ENCODE measurements around the gene ZCCHC14. TPM values are rescaled to one million over a fixed set of nuclear protein-coding genes. Genes with fewer than 3 reads are reported as not detected.

ZCCHC14 gene
- total and polyA plus RNA-seq, 10 of the 15 experiments (the other 5 are each of a cell fraction or from before 2014, with no cell fraction given) = 0.02 to 0.26 (median 0.05) TPM; not detected in 3

DNA sequence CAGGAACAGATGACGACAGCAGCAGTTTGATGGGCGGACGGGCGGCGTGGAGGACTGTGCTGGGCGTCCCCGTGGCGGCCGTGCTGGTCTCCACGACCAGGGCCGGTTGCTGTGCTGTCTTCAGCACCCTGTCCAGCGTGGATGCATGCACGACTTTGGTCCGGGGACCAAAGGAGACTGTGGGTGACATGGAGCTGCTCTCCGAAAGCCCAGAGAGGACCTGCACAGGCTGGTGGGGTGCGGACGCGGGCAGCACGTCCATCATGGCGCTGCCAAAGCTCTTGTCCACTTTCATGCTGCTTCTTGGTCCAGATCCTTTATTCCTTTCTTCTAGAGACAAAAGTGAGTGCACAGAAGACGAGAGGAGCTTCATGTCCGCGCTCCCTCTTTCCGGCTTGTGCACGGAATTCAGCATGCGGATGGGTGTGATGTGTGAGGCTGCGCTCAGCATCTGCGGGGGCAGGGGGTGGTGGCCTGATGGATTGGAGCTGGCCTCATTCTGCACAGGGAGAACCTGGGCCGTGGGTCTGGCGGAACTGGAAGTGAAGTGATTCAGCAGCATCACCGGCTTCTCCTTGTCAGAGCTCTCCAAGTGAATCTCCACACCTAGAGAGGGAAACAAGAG is 80.3 kb downstream of the ZCCHC14 start:
- Histone ChIP-seq H3K4me3 (no peak overlapping the region), H3K79me2 (ENCODE audit: control insufficient read depth, insufficient read depth, low read length) (no peaks in the 10 kb centered on the region), H3K9ac (ENCODE audit: control insufficient read depth, insufficient read depth, low read length) (no peak overlapping the region), H3K4me1 (ENCODE audit: control insufficient read depth, insufficient read depth, low read length) (peaks cover 9% of the 10 kb centered on the region), H3K27ac (ENCODE audit: control insufficient read depth, insufficient read depth) (no peak overlapping the region), H3K27me3 (replicated peaks in 1 of 2; ENCODE audit: control insufficient read depth in 2 of 2, insufficient read depth in 2 of 2, low read length in 1 of 2) (peaks cover 0 to 5% of the 10 kb centered on the region in 2 experiments; a peak in 1 of 4 replicates), H3K36me3 (ENCODE audit: control insufficient read depth in 2 of 2, insufficient read depth in 2 of 2, low read length in 1 of 2) (no peaks in the 10 kb centered on the region), H3K9me3 (replicated peaks; ENCODE audit: control insufficient read depth, insufficient read depth, low read length) (no peaks in the 10 kb centered on the region; the same call in 2 of the 3 replicates), H3K4me2 (ENCODE audit: control insufficient read depth, insufficient read depth) (no peak overlapping the region), H4K20me1 (ENCODE audit: control insufficient read depth, insufficient read depth) (no peaks in the 10 kb centered on the region; the same call in none of the 2 replicates), H2AFZ (ENCODE audit: control insufficient read depth, low read depth, low read length) (no peak overlapping the region)
- intact Hi-C loops (cut with micrococcal nuclease; ENCODE audit: unreplicated experiment) (no loop called here), in situ Hi-C loops (cut with MboI) (no loop called here)
- ChIA-PET SMC1A (ENCODE audit: uncharacterized antibody, unreplicated experiment) (no interaction called here), RAD21 (ENCODE audit: unreplicated experiment) (no interaction called here), POLR2A (no interaction called here), CTCF (interaction anchor here (1.0 kb wide), 1 partner anchor 18 kb away, joined by 3 read pairs; no protein-coding TSS in a partner anchor)
- FAIRE-seq (no peak), ATAC-seq (no peak), DNase-seq (ENCODE audit: low read depth, low spot score) (no peak)
- no TSS peak for BruUV-seq (replicated peaks)
- TF ChIP-seq SMAD1 (IDR thresholded peaks at IDR 0.05; ENCODE audit: low read depth, partially characterized antibody) (no peak), ZNF274 (IDR thresholded peaks at IDR 0.05; ENCODE audit: insufficient read depth, insufficient read length) (no peak), RBBP5 (conservative IDR thresholded peaks at IDR 0.05) (no peak), BCL11A (IDR thresholded peaks at IDR 0.05; ENCODE audit: low read depth, low read length) (no peak), SMARCA5 (IDR thresholded peaks at IDR 0.05) (no peak), TARDBP (IDR thresholded peaks at IDR 0.05; ENCODE audit: borderline replicate concordance) (no peak), MYC (IDR thresholded peaks at IDR 0.05; ENCODE audit: insufficient read depth, insufficient read length, insufficient replicate concordance, low read length, severe bottlenecking) (no peak), CREB1 (IDR thresholded peaks at IDR 0.05; ENCODE audit: low read depth) (no peak), STAT3 (IDR thresholded peaks at IDR 0.05; ENCODE audit: low read depth, low read length) (no peak), YY1 (IDR thresholded peaks at IDR 0.05; ENCODE audit: low read depth, low read length) (no peak), FOS (IDR thresholded peaks at IDR 0.05; ENCODE audit: borderline replicate concordance, extremely low read depth, insufficient read length) (no peak), BHLHE40 (IDR thresholded peaks at IDR 0.05; ENCODE audit: borderline replicate concordance in 1 of 2, low read depth in 2 of 2, low read length in 1 of 2) (no peak), SUPT20H (IDR thresholded peaks at IDR 0.05; ENCODE audit: borderline replicate concordance, control insufficient read depth, low read depth, low read length) (no peak), NR2F1 (conservative IDR thresholded peaks at IDR 0.05) (no peak), CHD2 (IDR thresholded peaks at IDR 0.05; ENCODE audit: borderline replicate concordance, low read depth, low read length) (no peak)
- TF ChIP-seq, protein P1, sequence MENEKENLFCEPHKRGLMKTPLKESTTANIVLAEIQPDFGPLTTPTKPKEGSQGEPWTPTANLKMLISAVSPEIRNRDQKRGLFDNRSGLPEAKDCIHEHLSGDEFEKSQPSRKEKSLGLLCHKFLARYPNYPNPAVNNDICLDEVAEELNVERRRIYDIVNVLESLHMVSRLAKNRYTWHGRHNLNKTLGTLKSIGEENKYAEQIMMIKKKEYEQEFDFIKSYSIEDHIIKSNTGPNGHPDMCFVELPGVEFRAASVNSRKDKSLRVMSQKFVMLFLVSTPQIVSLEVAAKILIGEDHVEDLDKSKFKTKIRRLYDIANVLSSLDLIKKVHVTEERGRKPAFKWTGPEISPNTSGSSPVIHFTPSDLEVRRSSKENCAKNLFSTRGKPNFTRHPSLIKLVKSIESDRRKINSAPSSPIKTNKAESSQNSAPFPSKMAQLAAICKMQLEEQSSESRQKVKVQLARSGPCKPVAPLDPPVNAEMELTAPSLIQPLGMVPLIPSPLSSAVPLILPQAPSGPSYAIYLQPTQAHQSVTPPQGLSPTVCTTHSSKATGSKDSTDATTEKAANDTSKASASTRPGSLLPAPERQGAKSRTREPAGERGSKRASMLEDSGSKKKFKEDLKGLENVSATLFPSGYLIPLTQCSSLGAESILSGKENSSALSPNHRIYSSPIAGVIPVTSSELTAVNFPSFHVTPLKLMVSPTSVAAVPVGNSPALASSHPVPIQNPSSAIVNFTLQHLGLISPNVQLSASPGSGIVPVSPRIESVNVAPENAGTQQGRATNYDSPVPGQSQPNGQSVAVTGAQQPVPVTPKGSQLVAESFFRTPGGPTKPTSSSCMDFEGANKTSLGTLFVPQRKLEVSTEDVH (IDR thresholded peaks at IDR 0.05; ENCODE audit: low read depth, partially characterized antibody) = no peak
- TF ChIP-seq, protein P2, sequence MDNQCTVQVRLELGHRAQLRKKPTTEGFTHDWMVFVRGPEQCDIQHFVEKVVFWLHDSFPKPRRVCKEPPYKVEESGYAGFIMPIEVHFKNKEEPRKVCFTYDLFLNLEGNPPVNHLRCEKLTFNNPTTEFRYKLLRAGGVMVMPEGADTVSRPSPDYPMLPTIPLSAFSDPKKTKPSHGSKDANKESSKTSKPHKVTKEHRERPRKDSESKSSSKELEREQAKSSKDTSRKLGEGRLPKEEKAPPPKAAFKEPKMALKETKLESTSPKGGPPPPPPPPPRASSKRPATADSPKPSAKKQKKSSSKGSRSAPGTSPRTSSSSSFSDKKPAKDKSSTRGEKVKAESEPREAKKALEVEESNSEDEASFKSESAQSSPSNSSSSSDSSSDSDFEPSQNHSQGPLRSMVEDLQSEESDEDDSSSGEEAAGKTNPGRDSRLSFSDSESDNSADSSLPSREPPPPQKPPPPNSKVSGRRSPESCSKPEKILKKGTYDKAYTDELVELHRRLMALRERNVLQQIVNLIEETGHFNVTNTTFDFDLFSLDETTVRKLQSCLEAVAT (IDR thresholded peaks at IDR 0.05) = no peak
- TF ChIP-seq, protein P3, sequence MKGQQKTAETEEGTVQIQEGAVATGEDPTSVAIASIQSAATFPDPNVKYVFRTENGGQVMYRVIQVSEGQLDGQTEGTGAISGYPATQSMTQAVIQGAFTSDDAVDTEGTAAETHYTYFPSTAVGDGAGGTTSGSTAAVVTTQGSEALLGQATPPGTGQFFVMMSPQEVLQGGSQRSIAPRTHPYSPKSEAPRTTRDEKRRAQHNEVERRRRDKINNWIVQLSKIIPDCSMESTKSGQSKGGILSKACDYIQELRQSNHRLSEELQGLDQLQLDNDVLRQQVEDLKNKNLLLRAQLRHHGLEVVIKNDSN (IDR thresholded peaks at IDR 0.05; ENCODE audit: borderline replicate concordance, extremely low read length, insufficient read depth, low read depth, low read length) = no peak
- 70% methylated on average over 31 of the region's 31 CpGs for WGBS (ENCODE audit: insufficient coverage, insufficient replicate concordance, low lambda C conversion rate, missing lambda C conversion rate)
